ENCODE measurements around the gene CELF2.

GRCh38 chr10:11057018-11057417 lies 39.3 kb downstream of the CELF2 start:
- TF ChIP-seq CTCF (conservative IDR thresholded peaks at IDR 0.05) (no peak), ZFX (IDR thresholded peaks at IDR 0.05) (no peak)
